NCI-H69 (cell line): ENCODE data around the gene DGKI.

Source experiments
- DNase-seq: peaks from one replicate; lab custom pipeline; 2025; lab: John Stamatoyannopoulos, UW

The DGKI gene

GRCh38 chr7:137871170-137871915 lies 24.6 kb upstream of the DGKI start:
- DNase-seq, result no peak

GRCh38 chr7:137870684-137871083 lies 23.9 kb upstream of the DGKI start:
- DNase-seq, result no peak

DNA sequence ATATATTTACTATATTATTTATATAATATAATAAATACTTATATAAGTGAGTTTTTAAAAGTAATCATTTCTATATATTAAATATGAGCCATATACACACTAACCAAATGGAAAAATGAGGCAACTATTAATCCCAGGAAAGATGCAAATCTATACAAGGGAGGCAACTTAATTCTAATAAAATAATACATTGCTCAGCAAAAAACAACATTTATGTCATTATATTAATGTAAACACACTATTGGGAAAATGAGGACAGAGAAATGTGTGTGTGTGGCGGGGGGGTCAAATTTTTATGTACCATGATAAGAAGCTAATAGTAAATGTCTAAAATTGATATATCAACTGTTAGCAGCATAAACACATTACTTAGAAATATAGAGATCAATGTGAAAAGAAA lies 23.3 kb upstream of the DGKI start:
- no peak for DNase-seq

DNA sequence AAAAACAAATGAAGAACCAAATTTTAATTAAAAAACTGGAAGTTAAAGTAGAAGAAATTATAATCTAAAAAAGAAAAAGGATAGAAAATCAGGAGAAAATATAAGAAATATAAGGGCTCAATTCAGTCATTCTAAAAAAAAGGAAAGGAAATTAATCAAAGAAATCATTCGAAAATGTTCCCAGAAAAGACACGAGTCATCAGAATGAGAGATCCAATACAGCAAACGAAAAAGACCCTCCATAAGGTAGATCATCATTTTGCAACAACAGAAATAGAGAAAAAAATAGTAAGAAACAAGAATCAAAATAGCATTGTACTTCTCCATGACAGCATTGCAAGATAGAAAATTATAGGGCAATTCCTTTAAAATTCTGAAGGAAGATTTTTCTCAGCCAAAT lies 22.5 kb upstream of the DGKI start:
- DNase-seq, result no peak

DNA sequence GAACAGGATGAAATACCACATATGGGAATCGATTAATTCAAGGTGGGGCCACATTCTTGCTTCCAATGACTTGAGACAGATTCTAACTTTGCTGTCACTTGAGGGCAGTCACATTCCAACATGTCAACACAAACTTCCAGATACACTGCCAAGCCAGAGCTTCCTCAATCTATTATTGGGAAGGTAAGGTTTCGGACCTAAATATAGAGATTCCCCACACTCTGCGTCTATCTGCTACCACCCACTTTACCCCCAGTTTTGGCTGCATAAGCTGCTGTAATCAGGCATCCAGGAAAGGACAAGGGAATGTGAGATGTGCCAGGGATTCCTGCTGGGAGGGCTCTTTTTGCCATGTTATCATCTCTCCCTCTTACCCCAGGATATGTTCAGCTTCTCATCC lies 20.5 kb upstream of the DGKI start:
- no peak for DNase-seq

DNA sequence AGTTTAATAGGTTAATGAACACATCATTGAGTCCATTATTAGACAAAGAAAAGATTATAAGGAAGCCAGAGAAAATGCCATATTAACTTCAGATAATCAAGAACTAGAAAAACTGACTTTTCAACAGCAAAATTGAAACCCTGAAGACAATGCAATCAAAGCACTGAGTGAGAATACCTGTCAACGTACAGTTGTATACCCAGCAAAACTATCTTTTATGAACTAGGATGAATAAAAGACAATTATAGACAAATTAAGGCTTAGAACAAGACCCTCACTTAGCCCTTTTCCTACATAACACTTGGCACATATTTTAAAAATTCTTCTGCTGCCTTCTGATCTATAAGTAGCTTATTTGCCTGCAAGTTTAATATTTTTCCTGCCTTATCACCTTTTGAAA lies 19.0 kb upstream of the DGKI start:
- no peak for DNase-seq

DNA sequence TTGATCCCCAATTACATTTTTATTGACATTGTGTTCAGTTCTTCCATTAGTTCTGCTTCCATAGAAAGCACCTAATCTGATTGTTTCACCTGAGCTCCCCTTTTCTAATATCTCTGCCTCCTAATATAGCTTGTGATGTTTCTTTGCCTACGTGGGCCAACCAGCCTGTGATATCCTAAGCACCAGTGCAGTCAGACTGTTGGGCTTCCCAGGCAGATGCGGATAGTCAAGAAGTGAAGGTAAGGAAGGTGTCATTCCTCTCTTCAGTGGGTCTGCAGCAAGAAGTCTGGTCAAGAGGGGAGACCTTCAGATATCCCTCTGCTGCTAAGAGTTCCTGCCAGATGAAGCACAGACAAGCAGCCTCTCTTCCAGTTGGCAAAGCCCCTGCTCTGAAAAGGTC lies 16.2 kb upstream of the DGKI start:
- no peak for DNase-seq

DNA sequence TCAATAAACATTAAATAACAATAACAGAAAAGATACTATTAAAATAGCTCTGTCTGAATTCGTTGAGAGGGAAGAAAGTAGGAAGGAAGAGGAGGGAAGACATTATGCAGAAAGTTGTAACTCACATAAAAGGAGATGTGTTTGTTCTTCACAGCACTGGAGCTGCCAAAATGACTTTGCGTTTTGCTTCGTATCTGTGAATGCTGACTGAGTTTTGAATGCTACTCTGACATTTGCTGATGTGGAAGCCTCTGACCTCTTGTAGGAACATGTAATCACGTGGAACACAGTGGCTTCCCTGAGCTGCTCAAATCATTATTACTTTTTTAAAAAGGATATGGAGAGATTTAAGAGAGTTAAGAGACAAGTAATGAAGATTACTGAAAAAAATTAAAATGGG lies 15.6 kb upstream of the DGKI start:
- no peak for DNase-seq

GRCh38 chr7:137860542-137860941 lies 13.8 kb upstream of the DGKI start:
- DNase-seq, result no peak

DNA sequence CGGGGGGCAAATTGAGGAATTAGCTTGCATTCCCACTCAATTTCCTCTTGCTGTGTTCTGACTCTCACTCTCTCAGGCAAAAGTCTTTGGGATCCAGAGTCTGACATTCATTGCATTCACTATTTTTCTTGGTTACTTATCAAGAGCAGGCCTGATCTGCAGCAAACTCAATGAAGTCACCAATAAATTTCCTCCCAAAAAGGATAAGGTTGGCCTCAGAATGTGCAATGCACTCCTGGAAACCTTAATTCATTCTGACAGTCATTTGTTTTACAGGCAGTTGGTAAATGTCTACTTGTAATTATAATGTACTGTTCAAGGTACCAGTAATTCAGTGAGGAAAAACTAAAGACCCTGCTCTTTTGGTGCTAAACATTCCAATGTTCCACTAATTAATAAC lies 6.3 kb upstream of the DGKI start:
- DNase-seq, result no peak

- no peak for DNase-seq
These were observed 5.3 kb upstream of the DGKI start for GRCh38 chr7:137852108-137852507.

DNA sequence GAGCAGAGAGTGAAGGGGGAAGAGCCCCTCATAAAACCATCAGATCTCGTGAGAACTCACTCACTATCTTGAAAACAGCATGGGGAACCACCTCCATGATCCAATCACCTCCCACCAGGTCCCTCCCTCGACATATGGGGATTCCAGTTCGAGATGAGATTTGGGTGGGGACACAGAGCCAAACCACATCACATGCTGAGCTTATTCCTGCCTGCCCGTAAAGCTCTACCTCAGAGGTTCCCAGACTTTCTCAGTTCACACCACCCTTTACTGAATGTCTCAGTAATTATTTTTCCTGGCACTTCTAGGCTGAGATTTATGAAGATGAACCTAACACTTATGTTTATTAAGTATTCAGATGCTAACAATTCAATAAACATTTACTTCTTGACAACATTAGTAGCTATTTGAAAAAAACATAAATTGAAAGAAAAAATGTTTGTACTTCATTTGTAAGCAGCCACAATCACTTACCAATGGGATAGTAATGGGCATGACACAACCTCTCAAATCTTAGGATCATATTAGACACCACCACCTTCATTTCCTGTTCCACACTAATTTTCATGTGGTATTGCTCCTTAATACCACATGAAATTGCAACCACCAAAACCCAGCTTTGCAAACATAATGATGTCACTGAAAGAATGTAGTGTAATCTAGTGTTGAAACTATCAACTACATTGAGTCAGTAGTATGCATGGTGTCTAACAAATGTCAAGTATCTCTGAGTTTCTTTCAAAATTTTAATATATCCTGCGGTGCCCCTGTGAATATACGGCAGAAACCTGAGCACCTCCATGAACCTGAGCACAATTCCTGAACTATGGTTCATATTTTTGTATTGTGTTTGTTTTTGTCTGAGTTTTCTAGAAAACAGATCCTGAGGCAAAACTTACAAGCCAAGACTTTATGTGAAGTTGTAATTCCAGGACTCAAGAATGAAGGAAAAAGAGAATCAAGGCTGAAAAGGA lies 4.5 kb upstream of the DGKI start:
- DNase-seq, result no peak

GRCh38 chr7:137850571-137850970 lies 3.8 kb upstream of the DGKI start:
- no peak for DNase-seq

GRCh38 chr7:137848095-137848494 lies 1.3 kb upstream of the DGKI start:
- DNase-seq, result no peak

DNA sequence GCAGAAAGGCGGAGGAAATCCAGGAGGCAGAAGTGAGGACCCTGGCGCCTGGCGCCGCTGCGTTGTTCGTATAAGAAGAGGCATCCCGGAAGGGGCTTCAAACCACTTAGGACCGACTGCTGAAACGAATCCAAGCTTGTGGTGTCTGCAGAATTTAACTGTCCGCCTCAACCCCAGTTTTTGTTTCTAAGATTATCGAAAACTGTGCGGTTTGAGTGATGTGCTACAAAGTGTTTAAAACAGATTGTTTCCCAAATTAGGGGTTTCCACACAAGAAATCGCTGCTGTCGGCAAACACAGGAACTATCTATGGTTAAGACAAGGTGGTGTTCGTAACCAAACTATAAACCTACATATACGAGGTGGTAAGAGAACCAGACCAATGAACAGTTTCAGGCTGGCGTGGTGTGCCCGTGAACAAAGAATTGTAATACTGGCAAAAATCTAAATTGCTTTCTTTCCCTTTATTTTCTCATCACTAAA lies 835 bp upstream of the DGKI start:
- DNase-seq, result peak; percentile 44

DNA sequence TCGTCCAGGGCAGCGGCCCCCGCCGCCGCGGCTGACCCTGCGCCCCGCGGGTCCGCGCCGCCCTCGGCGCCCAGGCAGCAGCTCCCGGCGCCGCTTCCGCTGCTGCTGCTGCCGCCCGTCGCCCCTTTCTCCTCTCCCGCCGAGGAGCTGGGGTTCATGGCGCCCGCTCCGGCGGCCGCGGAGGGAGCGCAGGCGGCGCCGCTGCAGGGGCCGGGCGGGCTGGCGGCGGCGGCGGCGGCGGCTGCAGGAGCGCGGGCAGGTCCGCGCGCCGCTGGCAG lies 286 bp downstream of the DGKI start:
- DNase-seq, result peak; percentile 68

- DNase-seq, result no peak
These were observed 1.9 kb downstream of the DGKI start for GRCh38 chr7:137844677-137845425.

GRCh38 chr7:137839903-137840779 lies 6.6 kb downstream of the DGKI start:
- DNase-seq, result peak; percentile 69

- no peak for DNase-seq
These were observed 8.0 kb downstream of the DGKI start for GRCh38 chr7:137838706-137839315.

DNA sequence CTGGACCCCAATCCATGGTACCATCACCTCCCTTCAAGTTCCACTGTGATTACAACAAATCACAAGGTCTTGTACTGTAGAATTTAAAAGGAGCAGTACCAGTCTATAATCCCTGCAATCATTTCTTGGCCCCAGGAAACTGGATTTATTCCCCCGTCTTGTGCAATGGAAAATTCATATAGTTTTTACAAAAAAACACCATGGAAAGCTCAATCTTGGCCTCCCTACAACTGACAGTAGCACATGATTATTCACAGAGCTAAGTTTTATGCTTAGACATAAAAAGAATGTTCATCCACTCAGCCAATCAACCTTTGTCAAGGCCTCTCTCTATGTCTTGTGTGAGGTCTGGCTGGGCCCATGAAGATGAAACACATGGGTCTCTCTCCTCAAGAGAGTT lies 10.2 kb downstream of the DGKI start:
- DNase-seq, result no peak

DNA sequence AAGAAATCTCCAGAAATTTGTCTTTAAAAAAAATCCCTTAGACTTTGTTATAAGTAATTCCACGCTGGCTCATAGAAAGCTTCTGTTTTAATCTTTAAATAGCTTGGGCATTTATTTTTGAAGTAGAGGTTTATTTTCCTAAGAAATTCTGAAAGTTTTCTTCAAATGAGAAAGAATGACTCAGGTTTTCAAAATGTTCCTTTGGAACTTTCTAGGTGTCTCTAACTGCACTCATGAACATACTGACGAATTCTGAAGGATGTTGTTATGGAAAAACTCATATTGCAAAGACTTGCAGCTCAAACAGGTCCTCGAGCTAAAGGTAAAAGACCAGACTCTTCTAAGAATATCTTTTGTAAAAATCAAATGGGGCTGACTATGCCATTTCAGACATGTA lies 10.7 kb downstream of the DGKI start:
- DNase-seq, result no peak
